Measurements from ENCODE around the gene SULT4A1.

GRCh38 chr22:43853328-43853931, 8.9 kb downstream of the SULT4A1 start:
- TF ChIP-seq CTCF (IDR thresholded peaks at IDR 0.05) (no peak), POLR2A (IDR thresholded peaks at IDR 0.05) (no peak), POLR2AphosphoS5 (IDR thresholded peaks at IDR 0.05) (no peak)

Measured in breast epithelium (tissue), 3 donors.